Measurements from ENCODE around the gene KCNMA1. TPM values are rescaled to one million over a fixed set of nuclear protein-coding genes. Genes with fewer than 3 reads are reported as not detected.

Gene KCNMA1
- total and polyA plus RNA-seq, 2 donors from 2014 or later: 4.2 to 8.9 TPM

DNA sequence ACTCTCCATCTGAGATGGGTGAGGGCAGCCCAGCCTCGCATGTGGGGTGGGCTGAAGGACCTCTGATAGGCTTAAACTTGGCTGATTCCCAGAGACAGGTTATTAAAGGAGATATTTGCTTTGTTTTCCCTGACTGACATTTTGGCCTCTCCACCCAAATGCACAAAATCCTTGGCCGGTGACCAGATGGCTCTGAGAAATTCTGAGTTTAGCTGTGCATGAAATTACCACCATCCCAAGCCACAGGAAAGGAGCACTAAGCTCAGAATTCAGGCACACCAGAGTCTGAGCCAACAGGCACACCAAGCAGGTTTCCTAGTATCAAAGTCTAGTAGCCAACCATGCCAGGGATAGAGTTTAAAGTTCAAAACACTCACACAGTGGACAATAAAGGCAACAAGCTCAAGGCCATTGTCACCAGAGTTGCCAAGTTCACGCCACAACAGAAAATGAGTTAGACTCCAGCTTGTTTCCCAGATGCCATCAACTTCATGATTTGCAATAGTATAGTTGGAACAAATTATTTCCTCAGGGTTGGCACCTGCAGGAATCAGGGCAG is 387.6 kb downstream of the KCNMA1 start:
- TF ChIP-seq, protein P1, sequence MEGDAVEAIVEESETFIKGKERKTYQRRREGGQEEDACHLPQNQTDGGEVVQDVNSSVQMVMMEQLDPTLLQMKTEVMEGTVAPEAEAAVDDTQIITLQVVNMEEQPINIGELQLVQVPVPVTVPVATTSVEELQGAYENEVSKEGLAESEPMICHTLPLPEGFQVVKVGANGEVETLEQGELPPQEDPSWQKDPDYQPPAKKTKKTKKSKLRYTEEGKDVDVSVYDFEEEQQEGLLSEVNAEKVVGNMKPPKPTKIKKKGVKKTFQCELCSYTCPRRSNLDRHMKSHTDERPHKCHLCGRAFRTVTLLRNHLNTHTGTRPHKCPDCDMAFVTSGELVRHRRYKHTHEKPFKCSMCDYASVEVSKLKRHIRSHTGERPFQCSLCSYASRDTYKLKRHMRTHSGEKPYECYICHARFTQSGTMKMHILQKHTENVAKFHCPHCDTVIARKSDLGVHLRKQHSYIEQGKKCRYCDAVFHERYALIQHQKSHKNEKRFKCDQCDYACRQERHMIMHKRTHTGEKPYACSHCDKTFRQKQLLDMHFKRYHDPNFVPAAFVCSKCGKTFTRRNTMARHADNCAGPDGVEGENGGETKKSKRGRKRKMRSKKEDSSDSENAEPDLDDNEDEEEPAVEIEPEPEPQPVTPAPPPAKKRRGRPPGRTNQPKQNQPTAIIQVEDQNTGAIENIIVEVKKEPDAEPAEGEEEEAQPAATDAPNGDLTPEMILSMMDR (IDR thresholded peaks at IDR 0.05; ENCODE audit: borderline replicate concordance, extremely low read depth, insufficient read depth): no peak
- DNase-seq: no peak
- no peak overlapping the region for H3K9ac ChIP-seq (ENCODE audit: low read length in 3 of 3)
- H3K9me3 ChIP-seq (ENCODE audit: control insufficient read depth in 2 of 3, insufficient read depth in 1 of 3, low read length in 3 of 3): no peaks in the 10 kb centered on the region
- FAIRE-seq: no peak
- no peaks in the 10 kb centered on the region for H3K4me1 ChIP-seq (ENCODE audit: control insufficient read depth in 2 of 3, insufficient read depth in 2 of 3, low read depth in 1 of 3, low read length in 3 of 3)
- no peak overlapping the region for H3K4me3 ChIP-seq (ENCODE audit: low read length in 3 of 3)
- intact Hi-C loops (cut with DNase I): no loop called here
- H3K27me3 ChIP-seq (ENCODE audit: control insufficient read depth, insufficient read depth, low read length): no peaks in the 10 kb centered on the region
- H3K27ac ChIP-seq (ENCODE audit: low read depth in 2 of 2, low read length in 2 of 2): no peak overlapping the region
- no peaks in the 10 kb centered on the region for H3K36me3 ChIP-seq (ENCODE audit: control insufficient read depth in 2 of 3, insufficient read depth in 3 of 3, low read length in 3 of 3)

DNA sequence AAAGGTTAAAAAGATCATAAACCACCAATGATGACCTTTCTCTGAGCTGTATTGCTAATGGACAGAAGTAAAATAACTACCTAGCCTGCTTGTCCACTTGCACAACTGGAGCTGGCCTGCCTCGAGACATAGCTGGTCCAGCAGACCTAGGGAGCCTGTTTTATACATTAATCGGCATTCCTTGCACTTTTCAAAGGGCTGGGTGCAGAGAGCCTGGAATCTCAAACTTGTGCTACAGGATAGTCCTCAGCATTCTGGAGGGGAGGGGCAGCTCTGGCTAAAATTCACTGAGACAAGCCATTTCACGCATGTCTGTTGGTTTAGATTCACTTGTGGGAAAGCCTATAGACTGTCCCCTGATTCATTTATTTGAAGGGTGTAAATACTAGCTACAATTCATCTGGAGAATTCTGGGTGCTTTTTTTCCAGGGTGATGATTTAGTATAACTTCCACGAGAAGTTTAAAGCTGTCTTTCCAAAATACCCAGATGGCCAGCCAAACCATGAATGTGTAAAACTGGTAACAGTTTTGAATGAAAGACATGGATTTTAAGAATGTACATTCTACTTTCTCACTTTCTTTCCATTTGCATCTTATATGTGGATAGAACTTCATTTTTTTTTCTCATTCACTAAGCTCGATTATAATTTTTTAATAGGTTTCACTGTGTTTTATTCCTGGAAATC is 389.4 kb downstream of the KCNMA1 start:
- Histone ChIP-seq H3K4me1 (ENCODE audit: control insufficient read depth in 2 of 3, insufficient read depth in 2 of 3, low read depth in 1 of 3, low read length in 3 of 3) (no peaks in the 10 kb centered on the region), H3K36me3 (ENCODE audit: control insufficient read depth in 2 of 3, insufficient read depth in 3 of 3, low read length in 3 of 3) (no peaks in the 10 kb centered on the region), H3K9me3 (ENCODE audit: control insufficient read depth in 2 of 3, insufficient read depth in 1 of 3, low read length in 3 of 3) (no peaks in the 10 kb centered on the region), H3K9ac (ENCODE audit: low read length in 3 of 3) (no peak overlapping the region), H3K4me3 (ENCODE audit: low read length in 3 of 3) (no peak overlapping the region), H3K27ac (ENCODE audit: low read depth in 2 of 2, low read length in 2 of 2) (no peak overlapping the region), H3K27me3 (ENCODE audit: control insufficient read depth, insufficient read depth, low read length) (no peaks in the 10 kb centered on the region)
- TF ChIP-seq, protein P1 (IDR thresholded peaks at IDR 0.05; ENCODE audit: borderline replicate concordance, extremely low read depth, insufficient read depth): no peak
- FAIRE-seq: no peak
- intact Hi-C loops (cut with DNase I): no loop called here
- DNase-seq: peak in 1 of 5 donors; percentile 19

DNA sequence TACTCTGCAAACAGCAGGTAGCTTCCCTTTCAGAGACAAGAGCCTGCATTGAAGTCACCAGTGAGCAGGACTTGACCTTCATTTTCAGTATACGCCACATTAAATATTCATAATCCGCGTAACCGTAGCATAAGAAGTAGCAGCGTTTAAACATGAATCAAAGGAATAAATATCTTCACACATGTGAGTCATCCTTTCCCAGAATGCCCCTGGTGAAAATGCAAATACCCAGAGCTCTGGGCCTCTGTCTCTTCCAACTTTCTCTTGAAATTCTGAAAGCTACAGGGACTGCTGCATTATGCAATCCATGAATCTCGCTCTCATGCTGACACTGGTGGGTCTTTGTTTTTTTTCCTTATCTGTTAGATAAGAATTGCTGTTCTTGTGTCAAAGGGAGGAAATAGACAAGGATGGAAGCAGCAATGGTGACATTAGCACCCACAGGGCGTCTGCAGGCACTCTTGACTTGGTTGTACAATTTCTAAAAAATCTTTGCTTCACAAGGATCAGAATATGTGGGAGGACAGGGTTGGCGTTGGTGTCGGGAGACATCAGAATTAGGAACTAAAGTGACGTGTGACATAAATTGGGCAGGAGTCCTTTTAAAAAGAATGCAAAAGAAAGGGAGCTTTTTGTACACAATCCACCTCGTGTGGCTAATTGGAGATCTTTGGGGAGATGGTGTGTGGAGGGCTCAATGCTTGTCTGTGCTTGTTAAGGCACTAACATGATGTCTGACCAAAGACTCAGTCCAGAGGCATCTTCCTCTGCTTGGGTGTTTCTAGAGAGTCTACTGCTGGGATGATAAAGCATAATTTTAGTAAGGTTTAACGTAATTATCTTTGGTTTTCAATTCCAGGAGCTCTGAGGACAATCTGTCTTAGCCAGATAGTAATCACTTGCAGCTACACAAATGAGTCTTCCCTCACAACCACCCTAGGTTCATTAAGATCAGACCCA is 390.3 kb downstream of the KCNMA1 start:
- DNase-seq: no peak
- H3K36me3 ChIP-seq (ENCODE audit: control insufficient read depth in 2 of 3, insufficient read depth in 3 of 3, low read length in 3 of 3): no peaks in the 10 kb centered on the region
- H3K9ac ChIP-seq (ENCODE audit: low read length in 3 of 3): no peak overlapping the region
- intact Hi-C loops (cut with DNase I): no loop called here
- H3K4me1 ChIP-seq (ENCODE audit: control insufficient read depth in 2 of 3, insufficient read depth in 2 of 3, low read depth in 1 of 3, low read length in 3 of 3): no peaks in the 10 kb centered on the region
- H3K9me3 ChIP-seq (ENCODE audit: control insufficient read depth in 2 of 3, insufficient read depth in 1 of 3, low read length in 3 of 3): no peaks in the 10 kb centered on the region
- no peak overlapping the region for H3K27ac ChIP-seq (ENCODE audit: low read depth in 2 of 2, low read length in 2 of 2)
- TF ChIP-seq, protein P1 (IDR thresholded peaks at IDR 0.05; ENCODE audit: borderline replicate concordance, extremely low read depth, insufficient read depth): no peak
- no peak for FAIRE-seq
- H3K27me3 ChIP-seq (ENCODE audit: control insufficient read depth, insufficient read depth, low read length): no peaks in the 10 kb centered on the region
- H3K4me3 ChIP-seq (ENCODE audit: low read length in 3 of 3): no peak overlapping the region

All from kidney (tissue), 14 donors.